HEK293 (cell line): ENCODE data around the gene SRC.

ENCODE experiments used
- BCL6B ChIP-seq: fragments of 450-650 bp; formaldehyde crosslinking; IDR thresholded peaks from 2 replicates; pipeline ENCODE4 v1.5.1; 2017; ENCODE audit warnings: missing biosample characterization, missing genetic modification characterization
- TRIM28 ChIP-seq: IDR thresholded peaks from 2 replicates; pipeline ENCODE4 v1.6.1; 2011; ENCODE audit warnings: low read length, control low read depth, borderline replicate concordance
- TF ChIP-seq, protein P1 (sequence below): fragments of 450-650 bp; formaldehyde crosslinking; IDR thresholded peaks from 2 replicates; pipeline ENCODE4 v1.5.1; 2016; ENCODE audit warnings: missing biosample characterization, missing genetic modification characterization

DNA sequence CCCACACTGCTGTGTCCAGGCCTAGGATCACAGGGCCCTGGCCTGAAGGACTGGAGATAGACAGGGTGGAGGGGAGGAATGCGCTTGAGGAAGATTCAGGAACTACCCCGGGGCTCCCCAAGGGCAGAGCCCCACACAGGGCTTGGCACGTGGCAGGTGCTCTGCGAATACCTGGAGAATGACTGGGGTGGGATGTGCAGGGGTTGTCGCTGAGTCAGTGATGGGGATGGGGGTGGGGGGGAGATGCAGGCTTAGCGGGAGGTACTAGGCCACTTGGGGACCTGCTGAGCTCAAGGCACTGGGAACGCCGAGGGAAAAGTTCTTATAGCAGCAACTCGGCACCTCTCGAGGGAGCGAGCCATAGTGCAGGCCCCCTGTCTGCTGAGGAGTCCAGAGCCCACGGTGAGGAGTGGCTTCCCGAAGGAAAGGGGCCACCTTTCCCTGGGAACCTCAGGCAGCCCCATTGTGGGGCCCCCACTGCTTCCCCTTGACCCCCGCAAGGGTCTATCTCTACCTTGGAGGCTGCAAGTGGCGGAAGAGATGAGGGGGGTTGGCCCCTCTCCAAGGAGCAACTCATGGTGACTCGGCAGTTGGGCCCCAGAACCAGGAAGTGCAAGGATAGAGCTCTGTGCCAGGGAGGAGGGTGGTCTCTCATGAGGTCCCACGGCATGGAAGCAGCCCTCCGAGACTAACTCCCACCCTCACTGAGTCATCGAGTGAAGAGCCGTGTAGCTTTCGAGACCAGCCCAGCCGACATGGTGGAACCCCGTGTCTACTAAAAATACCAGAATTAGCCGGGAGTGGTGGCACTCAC, 33.1 kb downstream of the SRC start:
- TF ChIP-seq BCL6B (tag by site-specific recombination) (no peak), TRIM28 (no peak)
- TF ChIP-seq, protein P1, sequence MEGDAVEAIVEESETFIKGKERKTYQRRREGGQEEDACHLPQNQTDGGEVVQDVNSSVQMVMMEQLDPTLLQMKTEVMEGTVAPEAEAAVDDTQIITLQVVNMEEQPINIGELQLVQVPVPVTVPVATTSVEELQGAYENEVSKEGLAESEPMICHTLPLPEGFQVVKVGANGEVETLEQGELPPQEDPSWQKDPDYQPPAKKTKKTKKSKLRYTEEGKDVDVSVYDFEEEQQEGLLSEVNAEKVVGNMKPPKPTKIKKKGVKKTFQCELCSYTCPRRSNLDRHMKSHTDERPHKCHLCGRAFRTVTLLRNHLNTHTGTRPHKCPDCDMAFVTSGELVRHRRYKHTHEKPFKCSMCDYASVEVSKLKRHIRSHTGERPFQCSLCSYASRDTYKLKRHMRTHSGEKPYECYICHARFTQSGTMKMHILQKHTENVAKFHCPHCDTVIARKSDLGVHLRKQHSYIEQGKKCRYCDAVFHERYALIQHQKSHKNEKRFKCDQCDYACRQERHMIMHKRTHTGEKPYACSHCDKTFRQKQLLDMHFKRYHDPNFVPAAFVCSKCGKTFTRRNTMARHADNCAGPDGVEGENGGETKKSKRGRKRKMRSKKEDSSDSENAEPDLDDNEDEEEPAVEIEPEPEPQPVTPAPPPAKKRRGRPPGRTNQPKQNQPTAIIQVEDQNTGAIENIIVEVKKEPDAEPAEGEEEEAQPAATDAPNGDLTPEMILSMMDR (tag by site-specific recombination) = no peak
